T47D (cell line): ENCODE data around the gene EIF2D.

Experiments
- DNase-seq, 2 experiments: peaks; one replicate each; pipeline versions ENCODE4 v3.0.0 to v3.0.0-alpha.2; 2011 to 2012; ENCODE audit warnings: low read depth in 1 of 2, low spot score in 1 of 2
- JUND ChIP-seq: IDR thresholded peaks from 2 replicates; pipeline ENCODE4 v1.6.1; 2012; ENCODE audit warnings: low read depth
- in situ Hi-C: cut with HindIII; loops from 2 replicates; pipeline ENCODE4 v1.10.0; 2016; ENCODE audit warnings: low sequenced_read_pairs, low pct_unique_long_range_greater_than_20kb

Gene EIF2D

GRCh38 chr1:206612129-206612876, at the start of gene EIF2D:
EIF2D (minus strand) TSS chr1:206612465; CDS start chr1:206612342, 123 bp downstream.
- DNase-seq: peak; percentile 97 to 98
- TF ChIP-seq JUND: no peak
- in situ Hi-C loops: no loop called here

- in situ Hi-C loops: no loop called here
- TF ChIP-seq JUND: no peak
- DNase-seq: no peak
These were observed 49.0 kb upstream of the EIF2D start for GRCh38 chr1:206661161-206661820.

GRCh38 chr1:206660136-206660535, 47.9 kb upstream of the EIF2D start:
- DNase-seq: no peak
- in situ Hi-C loops: no loop called here
- TF ChIP-seq JUND: no peak

- no peak for TF ChIP-seq JUND
- in situ Hi-C loops: no loop called here
These were observed 46.7 kb upstream of the EIF2D start for GRCh38 chr1:206658981-206659273.

GRCh38 chr1:206658264-206658980, 46.2 kb upstream of the EIF2D start:
- DNase-seq: peak in 1 of 2 experiments; percentile 30
- TF ChIP-seq JUND: no peak
- in situ Hi-C loops: no loop called here

More at GRCh38 chr1:206658981-206659273, 46.7 kb upstream of the EIF2D start:
- no peak for DNase-seq

GRCh38 chr1:206657751-206658150, 45.5 kb upstream of the EIF2D start:
- in situ Hi-C loops: no loop called here
- TF ChIP-seq JUND: no peak
- no peak for DNase-seq

- in situ Hi-C loops: no loop called here
- TF ChIP-seq JUND: no peak
- DNase-seq: no peak
These were observed 44.7 kb upstream of the EIF2D start for GRCh38 chr1:206656936-206657335.

GRCh38 chr1:206655471-206655882, 43.2 kb upstream of the EIF2D start:
- no peak for TF ChIP-seq JUND
- in situ Hi-C loops: no loop called here
- no peak for DNase-seq

- in situ Hi-C loops: no loop called here
- TF ChIP-seq JUND: no peak
- no peak for DNase-seq
These were observed 42.6 kb upstream of the EIF2D start for GRCh38 chr1:206654828-206655227.

GRCh38 chr1:206653715-206654459, 41.6 kb upstream of the EIF2D start:
- no peak for TF ChIP-seq JUND
- no peak for DNase-seq
- in situ Hi-C loops: no loop called here

- DNase-seq: no peak
These were observed 40.0 kb upstream of the EIF2D start for GRCh38 chr1:206651958-206652890.

More at GRCh38 chr1:206651958-206652890, 40.0 kb upstream of the EIF2D start:
- in situ Hi-C loops: no loop called here
- no peak for TF ChIP-seq JUND
